T follicular helper cell (primary cell): ENCODE measurements around the gene GUCA1A.
A peak's percentile ranks its signal among the peaks of the same experiment; 100 is the strongest.
"Not testable (repeated sequence)": the region's sequence is repeated elsewhere in the genome, so short reads cannot be mapped to it uniquely, and the experiment has no call there.

Source experiments
- DNase-seq: peaks from one replicate; pipeline ENCODE4 v3.0.0-alpha.2; 2020; ENCODE audit warnings: low read depth

Gene GUCA1A

DNA sequence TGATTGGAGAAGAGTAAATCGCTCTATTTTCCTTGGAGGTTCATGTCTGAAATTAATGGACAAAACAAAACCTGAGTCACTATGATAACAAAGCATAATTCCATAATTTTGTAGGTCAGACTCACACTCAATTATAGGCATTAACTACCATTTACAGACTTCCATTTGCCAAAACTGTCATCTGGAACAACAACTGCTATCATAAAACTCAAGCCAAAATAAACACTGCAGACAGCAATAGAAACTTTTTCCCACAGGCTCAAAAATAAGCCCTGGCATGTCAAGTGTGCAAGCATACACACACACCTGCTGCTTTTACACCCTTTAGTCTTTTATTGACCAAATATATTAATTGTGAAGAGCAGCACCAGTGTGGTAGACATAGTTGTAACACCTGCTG is 37.4 kb downstream of the GUCA1A start:
- DNase-seq = no peak

DNA sequence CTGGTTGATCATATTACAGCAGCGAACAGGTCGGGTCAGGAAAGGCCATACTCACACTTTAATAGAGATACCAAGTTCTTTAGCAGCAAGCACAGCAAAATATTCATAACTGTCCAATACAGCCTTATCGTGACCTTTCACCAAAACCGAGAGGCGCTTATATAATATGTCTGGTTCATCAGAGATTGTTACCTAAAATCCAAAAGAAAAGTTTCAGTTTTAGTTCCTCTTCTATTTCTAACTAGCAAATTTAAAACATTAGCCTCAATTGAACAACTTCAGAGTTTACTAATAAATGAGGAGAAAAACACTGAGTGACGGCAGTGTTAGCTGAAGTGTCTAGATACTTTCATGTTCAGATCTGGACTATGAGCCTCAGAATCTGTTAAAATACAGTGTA is 38.6 kb downstream of the GUCA1A start:
- no peak for DNase-seq

DNA sequence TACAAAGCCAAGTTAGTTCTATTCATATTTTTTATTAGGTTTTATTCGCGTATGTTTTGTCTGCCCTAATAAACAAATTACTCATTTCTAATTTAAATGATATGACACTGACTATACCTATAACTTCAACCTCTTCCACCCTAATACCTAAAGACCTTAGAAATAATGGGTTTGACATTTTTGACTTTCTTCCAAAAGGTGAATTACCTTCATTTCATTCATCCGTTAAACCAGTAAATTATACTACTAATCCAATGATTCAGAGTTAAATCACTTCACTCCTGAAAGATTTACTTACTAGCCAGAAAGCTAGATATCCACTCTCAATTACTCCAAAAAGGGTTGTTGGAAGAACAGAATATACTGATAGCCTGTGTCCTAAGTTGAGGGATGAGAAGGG is 39.3 kb downstream of the GUCA1A start:
- no peak for DNase-seq

DNA sequence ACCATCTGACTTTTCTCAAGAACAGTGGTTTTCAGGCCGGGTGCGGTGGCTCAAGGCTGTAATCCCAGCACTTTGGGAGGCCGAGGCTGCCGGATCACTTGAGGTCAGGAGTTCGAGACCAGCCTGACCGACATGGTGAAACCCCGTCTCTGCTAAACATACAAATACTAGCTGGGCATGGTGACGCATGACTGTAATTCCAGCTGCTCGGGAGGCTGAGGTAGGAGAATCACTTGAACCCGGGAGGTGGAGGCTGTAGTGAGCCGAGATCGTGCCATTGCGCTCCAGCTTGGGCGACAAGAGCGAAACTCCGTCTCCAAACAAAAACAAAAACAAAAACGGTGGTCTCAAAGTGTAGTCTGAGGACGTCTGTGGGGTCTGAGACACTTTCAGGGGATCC is 43.3 kb downstream of the GUCA1A start:
- DNase-seq = not testable (repeated sequence)

DNA sequence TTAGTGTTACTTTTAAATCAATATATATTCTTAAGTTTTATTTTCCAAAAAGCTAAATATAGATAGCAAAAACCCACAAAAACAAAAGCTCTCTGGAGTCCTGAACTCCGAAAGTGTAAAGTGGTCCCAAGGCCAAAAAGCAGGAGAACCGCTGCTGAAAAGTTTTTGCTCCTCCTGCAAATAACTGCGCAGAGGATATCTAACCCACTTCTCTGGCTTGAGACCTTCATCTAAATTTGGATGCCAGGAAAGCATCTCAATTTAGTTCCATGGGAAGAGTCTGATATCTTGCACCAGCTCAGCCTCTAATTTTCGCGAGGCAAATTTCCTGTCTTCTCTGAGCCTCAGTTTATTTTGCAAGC is 44.0 kb downstream of the GUCA1A start:
- no peak for DNase-seq

DNA sequence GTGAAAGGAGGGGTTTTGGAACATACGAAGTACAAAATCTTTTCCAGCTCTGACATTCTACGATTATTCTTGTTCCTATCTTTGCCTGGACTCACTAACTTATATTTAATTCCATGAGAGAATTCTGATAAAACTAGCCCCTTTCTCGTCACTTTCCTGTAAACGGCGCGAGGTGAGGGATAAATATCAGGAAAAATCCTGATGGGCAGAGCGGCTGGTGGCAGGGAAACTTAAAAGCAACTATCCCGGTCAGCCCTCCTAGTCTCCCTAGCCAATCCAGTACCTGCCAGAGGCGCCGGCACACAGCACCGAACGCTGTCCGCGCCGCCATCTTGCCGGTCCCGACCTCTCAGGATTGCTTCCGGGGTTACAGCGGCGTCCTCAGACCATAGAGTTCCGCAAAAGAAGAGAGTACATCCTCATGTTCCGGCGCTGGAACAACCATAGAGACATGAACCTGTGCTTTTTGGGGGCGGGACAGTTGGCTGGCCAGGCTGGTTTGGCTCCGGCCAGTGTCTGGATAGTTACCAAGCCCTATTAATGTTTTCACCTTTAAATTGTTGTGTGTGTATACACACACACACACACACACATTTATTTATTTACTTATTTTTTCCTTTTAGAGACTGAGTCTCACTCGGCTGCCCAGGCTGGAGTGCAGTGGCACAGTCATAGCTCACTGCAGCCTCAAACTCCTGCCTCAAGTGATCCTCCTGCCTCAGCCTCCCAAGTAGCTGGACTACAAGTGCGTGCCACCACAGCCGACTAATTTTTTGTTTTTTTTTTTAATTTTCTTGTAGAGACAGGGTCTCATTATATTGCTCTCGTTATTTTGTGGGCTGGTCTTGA is 44.6 kb downstream of the GUCA1A start, which contains the start of gene MRPS10:
Gene MRPS10, minus strand, starts transcription at position 343 of the 849 bp plus-strand sequence. Its CDS starts 12 bp downstream, at position 331.
- DNase-seq = peak; percentile 87

DNA sequence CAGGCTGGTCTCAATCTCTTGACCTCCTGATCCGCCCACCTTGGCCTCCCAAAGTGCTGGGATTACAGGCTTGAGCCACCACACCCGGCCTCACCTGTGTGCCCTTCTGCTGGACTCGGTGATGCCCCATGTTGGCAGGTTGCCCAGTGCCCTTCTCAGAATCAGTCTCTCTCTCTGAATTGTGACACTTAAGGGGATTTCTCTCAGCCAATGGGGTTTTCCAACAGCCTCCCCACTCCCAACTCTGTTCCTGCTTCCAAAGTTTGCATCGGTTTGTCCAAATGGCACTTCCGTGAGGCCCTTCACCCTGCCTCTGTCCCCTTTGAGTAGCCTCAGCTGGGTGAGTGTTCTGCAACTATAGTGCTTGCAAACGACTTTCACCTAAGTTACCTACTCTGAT is 47.6 kb downstream of the GUCA1A start:
- no peak for DNase-seq

DNA sequence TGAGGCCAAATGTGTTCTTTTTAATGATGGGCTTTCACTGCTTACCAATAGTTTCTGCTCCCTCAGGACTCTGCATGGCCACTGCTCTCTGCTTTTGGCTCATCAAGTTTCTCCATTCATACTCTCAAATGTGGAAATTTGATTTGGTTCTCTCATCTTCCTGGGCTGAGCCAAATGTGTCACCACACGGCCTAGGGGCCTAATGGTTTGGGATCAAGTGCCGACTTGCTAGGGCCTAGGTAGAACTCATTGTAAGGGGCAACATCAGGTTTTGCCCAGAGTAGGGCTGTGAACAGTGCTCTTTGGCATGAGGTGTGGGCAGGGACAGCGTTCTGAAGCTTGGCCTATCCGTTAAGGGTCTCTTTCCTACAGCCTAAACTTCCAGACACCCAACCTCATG is 48.4 kb downstream of the GUCA1A start:
- no peak for DNase-seq

DNA sequence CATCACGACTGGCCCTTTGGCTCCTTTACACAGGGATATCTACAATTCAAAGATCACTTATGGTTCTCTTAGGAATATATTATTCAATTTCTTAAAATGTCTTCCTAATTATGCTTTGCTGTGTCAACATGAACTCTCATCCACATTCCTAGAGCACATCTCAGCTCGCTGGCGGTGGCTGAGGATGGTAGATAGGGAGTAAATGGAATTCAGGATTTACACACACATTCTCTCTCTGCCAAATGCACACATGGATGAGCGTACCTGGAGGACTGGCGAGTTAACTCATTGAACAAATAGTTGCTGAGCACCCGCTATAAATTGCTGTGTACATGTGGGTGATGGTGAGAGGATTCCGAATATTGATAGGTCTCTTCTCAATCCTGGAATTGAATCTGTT is 49.3 kb downstream of the GUCA1A start:
- no peak for DNase-seq

DNA sequence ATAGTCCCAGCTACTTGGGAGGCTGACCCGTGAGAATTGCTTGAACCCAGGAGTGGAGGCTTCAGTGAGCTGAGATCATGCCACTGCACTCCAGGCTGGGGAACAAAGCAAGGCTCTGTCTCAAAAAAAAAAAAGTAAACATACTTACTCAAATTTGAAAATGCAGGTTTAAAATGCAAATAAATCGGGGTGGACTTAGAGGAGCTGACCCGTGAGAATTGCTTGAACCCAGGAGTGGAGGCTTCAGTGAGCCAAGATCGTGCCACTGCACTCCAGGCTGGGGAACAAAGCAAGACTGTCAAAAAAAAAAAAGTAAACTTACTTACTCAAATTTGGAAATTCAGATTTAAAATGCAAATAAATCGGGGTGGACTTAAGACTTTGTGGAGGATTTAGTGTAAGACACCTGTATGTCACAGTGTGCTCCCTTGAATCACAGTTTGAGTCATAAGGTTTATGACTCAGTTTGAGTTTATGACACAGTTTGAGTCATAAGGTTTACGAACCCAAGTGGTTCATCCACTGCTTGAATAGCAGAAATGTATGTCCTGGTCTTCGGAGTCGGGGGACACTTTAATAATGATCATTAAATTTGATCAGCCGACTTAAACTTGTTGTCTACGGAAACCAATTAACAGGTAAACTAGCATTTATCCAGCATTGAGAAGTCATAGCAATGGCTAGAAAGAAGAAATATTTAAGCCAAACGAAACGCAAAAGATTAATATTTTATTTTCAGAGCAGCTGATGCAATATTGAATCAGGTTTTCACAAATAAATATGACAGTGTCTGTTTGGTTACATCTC is 51.3 kb downstream of the GUCA1A start:
- DNase-seq = no peak

DNA sequence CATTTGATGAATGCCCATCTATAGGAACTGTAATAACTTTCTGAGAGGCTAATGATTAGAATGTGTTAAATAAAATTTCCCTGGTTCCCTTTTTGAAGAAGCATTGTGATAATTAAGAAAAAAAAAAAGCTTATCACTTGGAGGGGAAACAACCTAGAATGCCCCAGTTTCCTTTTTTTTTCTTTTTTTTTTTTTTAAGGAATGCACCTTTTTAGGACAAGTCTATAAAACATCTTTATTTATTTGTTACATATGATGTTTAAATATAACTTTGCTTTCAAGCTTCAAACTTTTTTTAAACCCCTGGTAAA is 51.8 kb downstream of the GUCA1A start:
- DNase-seq = no peak

DNA sequence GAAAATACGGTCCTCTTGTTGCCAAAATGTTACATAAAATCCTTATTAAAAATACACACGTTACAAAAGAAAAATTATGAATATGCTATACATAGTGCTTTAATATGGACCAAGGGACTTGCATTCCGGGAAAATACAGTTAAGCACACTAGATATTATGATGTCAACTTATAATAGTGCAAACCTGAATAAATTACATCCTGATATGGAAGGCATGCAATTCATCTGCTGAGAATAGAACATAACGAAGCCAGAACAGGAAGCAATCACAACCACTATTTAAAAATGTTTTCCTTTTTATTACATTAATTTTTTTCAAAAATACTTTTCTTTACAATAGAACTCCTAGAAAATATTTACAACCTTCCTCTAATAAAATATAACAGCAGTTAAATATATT is 52.3 kb downstream of the GUCA1A start:
- DNase-seq = no peak

DNA sequence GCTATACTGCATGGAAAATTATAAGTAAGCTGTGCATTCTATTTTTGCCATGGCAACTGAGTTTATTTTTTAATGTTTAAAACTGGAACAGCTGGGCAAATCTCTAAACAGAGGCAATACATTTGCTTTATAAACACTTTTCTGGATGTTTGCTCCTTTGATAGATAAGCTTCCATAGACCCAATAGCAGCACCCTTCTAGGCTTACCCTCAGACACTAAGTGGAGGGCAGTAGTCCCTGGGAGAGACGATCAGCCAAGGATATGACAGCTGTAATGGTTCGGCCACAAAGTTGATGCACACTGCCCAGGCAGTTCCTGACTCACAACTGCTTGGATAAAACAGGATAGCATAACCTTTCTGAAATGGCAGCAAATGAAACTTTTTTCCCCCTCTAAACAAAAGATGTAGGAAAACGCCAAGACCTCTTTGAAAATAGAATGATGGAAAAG is 53.0 kb downstream of the GUCA1A start:
- DNase-seq = no peak

DNA sequence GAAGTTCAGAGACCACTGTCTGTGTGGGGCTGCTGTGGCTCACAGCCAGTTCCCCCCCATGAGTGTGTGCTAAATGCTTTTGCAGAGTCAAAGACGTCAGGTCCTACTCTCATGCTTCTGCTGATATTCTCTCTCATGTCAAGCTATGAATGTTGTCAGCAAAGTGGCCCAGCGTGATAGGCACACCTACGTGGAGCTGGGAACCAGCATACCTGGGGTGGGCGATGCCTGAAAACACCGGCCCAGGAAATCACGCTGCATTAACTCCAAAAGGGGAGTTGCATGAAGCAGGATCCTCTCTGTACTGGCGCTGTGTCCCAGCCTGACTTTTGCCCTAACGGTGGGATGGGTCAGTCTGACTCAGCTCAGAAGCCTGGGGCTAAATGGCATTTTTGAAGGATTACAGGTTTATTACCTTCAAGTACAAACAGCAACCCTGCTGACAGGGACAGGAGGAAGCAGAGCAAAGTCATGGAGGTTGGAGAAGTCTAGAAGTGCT is 53.5 kb downstream of the GUCA1A start:
- DNase-seq = no peak

DNA sequence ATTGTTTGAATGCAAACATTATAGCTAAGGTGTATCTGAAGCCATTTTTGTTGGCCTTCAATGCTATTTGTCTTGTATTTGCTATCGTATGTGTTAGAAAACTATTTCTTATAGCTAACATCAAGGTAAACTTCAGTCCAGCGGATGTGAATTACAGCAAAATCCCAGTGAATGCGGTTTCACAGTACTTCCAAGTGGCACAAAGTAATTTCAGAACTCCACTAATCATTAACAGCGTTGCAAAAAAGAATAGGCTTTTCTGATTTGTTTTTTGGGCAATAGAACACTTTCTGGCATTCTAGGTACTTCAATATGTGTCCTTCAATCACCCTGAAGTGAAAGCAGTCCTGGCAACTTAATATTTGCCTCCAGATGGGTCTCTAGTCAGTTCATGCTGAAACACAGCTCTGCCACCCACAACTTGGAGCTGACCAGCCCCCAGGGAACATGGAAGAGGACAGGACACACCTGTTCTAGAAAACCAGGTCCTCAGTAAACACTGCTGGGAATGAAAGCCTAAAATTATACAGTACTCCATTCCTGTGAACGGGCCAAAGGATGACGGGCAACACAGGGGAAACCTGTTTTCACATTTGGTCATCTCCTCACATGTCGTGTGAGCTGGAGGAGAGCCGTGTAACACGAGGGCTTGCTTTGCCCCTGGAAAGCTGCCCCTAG is 54.1 kb downstream of the GUCA1A start:
- DNase-seq = no peak

DNA sequence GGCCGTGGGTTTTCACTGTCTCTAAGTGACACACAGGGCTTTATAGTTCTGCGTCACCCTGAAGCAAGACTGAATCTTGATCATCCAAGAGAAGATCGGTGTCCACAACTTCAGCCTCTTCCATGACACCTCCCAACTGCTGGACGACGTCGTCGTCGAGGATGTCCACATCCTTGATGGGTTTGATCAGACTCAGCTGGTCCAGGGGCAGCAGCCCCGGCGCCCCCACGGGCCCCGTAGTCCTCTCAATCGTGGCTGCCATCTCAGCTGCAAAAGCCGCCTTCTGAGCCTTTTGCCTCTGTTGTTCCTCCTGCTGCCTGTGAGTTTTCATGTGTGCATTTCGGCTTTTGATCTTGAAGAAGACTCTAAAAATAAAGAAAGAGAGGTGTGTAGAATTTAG is 55.1 kb downstream of the GUCA1A start:
- DNase-seq = no peak
